Testis (tissue), 2 donors: ENCODE data around the gene KLRK1.

ENCODE experiments used
- POLR2A ChIP-seq: fragments of 450-650 bp; IDR thresholded peaks from one replicate; pipeline ENCODE4 v1.6.1; 2017; ENCODE audit warnings: antibody characterized with exemption, mild to moderate bottlenecking, moderate library complexity
- TF ChIP-seq, protein P1 (sequence below), 3 experiments: fragments of 450-650 bp in 2 of 3; fragments of 200-600 bp in 1 of 3; sonication (generic) in 1 of 3; IDR thresholded peaks; one replicate each; pipeline ENCODE4 v1.5.1; 2016 to 2019; ENCODE audit warnings: antibody characterized with exemption in 3 of 3, mild to moderate bottlenecking in 2 of 3, moderate library complexity in 1 of 3

DNA sequence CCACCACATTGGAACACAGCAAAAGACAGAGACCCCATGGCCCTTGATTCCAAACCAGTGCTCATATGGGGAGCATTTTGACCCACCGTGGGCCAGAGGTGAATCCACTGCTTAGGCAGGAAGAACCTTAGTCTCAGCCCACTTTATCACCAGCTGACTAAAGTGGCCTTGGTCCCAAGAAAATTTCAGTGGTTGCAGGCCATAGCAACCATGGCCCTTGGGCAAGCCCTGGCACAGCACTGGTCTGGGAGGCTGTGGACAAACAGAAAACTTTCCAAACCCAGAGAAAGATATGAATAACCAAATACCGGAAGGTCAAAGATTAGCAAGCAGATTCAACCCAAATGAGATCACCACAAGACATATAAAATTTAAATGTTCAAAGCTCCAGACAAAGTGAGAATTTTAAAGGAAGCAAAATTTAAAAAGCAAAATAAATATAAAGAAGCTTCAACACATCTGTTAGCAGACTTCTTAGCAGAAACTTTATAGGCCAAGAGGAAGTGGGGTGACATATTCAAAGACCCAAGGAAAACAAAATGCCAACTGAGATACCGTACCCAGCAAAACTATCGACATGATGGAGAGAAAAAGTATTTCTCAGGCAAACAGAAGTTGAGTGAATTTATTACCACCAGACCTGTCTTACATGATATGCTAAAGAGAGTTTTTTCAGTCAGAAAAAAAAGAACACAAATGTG lies 7.8 kb downstream of the KLRK1 start:
- TF ChIP-seq, protein P1, sequence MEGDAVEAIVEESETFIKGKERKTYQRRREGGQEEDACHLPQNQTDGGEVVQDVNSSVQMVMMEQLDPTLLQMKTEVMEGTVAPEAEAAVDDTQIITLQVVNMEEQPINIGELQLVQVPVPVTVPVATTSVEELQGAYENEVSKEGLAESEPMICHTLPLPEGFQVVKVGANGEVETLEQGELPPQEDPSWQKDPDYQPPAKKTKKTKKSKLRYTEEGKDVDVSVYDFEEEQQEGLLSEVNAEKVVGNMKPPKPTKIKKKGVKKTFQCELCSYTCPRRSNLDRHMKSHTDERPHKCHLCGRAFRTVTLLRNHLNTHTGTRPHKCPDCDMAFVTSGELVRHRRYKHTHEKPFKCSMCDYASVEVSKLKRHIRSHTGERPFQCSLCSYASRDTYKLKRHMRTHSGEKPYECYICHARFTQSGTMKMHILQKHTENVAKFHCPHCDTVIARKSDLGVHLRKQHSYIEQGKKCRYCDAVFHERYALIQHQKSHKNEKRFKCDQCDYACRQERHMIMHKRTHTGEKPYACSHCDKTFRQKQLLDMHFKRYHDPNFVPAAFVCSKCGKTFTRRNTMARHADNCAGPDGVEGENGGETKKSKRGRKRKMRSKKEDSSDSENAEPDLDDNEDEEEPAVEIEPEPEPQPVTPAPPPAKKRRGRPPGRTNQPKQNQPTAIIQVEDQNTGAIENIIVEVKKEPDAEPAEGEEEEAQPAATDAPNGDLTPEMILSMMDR (IDR thresholded peaks at IDR 0.05) = no peak
- no peak for TF ChIP-seq POLR2A
